A549 (cell line): ENCODE data around the gene CAT. TPM values are rescaled to one million over a fixed set of nuclear protein-coding genes. Genes with fewer than 3 reads are reported as not detected.

Source experiments
- ATAC-seq, 2 experiments: fragments of 200-7000 bp in 1 of 2; fragments of >200 bp in 1 of 2; cut with Nextera tagmentation in 1 of 2; cut with Tn5 transposase in 1 of 2; 3 replicates each; pipeline versions ENCODE4 v1.8.0 to v1.9.1; 2018 to 2020; ENCODE audit warnings: mild to moderate bottlenecking in 1 of 2, moderate library complexity in 1 of 2
- CTCF ChIA-PET: fragments of 300-600 bp; sonication (Branson Sonifier 250); formaldehyde crosslinking; extraction: SDS; loops from one replicate; lab custom pipeline; 2021; ENCODE audit warnings: antibody characterized with exemption, inconsistent platforms; lab: Yijun Ruan, JAX
- POLR2A ChIA-PET: fragments of 350-600 bp; formaldehyde crosslinking; extraction: SDS; loops from one replicate; lab custom pipeline; 2021; ENCODE audit warnings: antibody characterized with exemption, inconsistent platforms; lab: Yijun Ruan, JAX
- DNase-seq, 2 experiments: peaks; one replicate each; pipeline versions ENCODE4 v3.0.0 to v3.0.0-alpha.2; 2011 to 2016; ENCODE audit warnings: low read depth in 1 of 2, low spot score in 1 of 2
- FAIRE-seq: peaks from 2 replicates; lab custom pipeline; 2011; peaks lifted over from hg19 to GRCh38; lab: Jason Lieb, UNC
- H3K27ac ChIP-seq, 2 experiments: fragments of >200 bp; sonication (Bioruptor Twin); formaldehyde crosslinking; 3 replicates each; pipeline ENCODE4 v1.5.1; 2016 to 2017
- H3K4me1 ChIP-seq: fragments of >200 bp; sonication (Bioruptor Twin); formaldehyde crosslinking; 3 replicates; pipeline ENCODE4 v1.6.1; 2016
- H3K4me2 ChIP-seq: fragments of >200 bp; sonication (Bioruptor Twin); formaldehyde crosslinking; 3 replicates; pipeline ENCODE4 v1.6.1; 2016
- H3K4me3 ChIP-seq: fragments of >200 bp; sonication (Bioruptor Twin); formaldehyde crosslinking; 3 replicates; pipeline ENCODE4 v1.5.1; 2016
- H3K9me3 ChIP-seq: fragments of >200 bp; sonication (Bioruptor Twin); formaldehyde crosslinking; 3 replicates; pipeline ENCODE4 v1.6.1; 2016
- GATA3 ChIP-seq: IDR thresholded peaks from 2 replicates; pipeline ENCODE4 v1.6.1; 2012; ENCODE audit warnings: borderline replicate concordance
- HDAC2 ChIP-seq: fragments of 200-600 bp; sonication (generic); IDR thresholded peaks from 2 replicates; pipeline ENCODE4 v1.6.1; 2016
- HOXA7 ChIP-seq: fragments of 250-450 bp; sonication (Bioruptor Pico); IDR thresholded peaks from 2 replicates; pipeline ENCODE4 v1.5.0; 2020; ENCODE audit warnings: mild to moderate bottlenecking, moderate library complexity
- HOXB13 ChIP-seq: fragments of 250-450 bp; sonication (Bioruptor Pico); IDR thresholded peaks from 2 replicates; pipeline ENCODE4 v1.5.0; 2020; ENCODE audit warnings: low read depth, mild to moderate bottlenecking, moderate library complexity
- JUN ChIP-seq, 2 experiments: fragments of >200 bp; sonication (Bioruptor Twin); formaldehyde crosslinking; IDR thresholded peaks; 2 replicates in 1 of 2; 3 replicates in 1 of 2; pipeline ENCODE4 v1.6.1; 2016 to 2017
- KDM1A ChIP-seq: fragments of 200-600 bp; sonication (generic); IDR thresholded peaks from 2 replicates; pipeline ENCODE4 v1.6.1; 2016; ENCODE audit warnings: low read depth, mild to moderate bottlenecking
- MYC ChIP-seq: IDR thresholded peaks from 2 replicates; pipeline ENCODE4 v1.6.1; 2012; ENCODE audit warnings: mild to moderate bottlenecking, inconsistent platforms, low read length, improper control_type of control experiment, borderline replicate concordance
- NR3C1 ChIP-seq: fragments of >200 bp; sonication (Bioruptor Twin); formaldehyde crosslinking; IDR thresholded peaks from 3 replicates; pipeline ENCODE4 v1.6.1; 2017
- POLR2A ChIP-seq: IDR thresholded peaks from 2 replicates; pipeline ENCODE4 v1.6.1; 2012; ENCODE audit warnings: mild to moderate bottlenecking, low read length
- POLR2AphosphoS2 ChIP-seq: conservative IDR thresholded peaks from 2 replicates; pipeline ENCODE4 v1.6.1; 2012; ENCODE audit warnings: low read length, improper control_type of control experiment, inconsistent platforms
- RAD21 ChIP-seq, 2 experiments: fragments of >200 bp in 1 of 2; sonication (Bioruptor Twin) in 1 of 2; formaldehyde crosslinking in 1 of 2; IDR thresholded peaks in 1 of 2; conservative IDR thresholded peaks in 1 of 2; 2 replicates in 1 of 2; 3 replicates in 1 of 2; pipeline ENCODE4 v1.6.1; 2012 to 2018; ENCODE audit warnings: inconsistent platforms in 1 of 2
- RARB ChIP-seq: fragments of 250-450 bp; sonication (Bioruptor Pico); IDR thresholded peaks from 2 replicates; pipeline ENCODE4 v1.8.0; 2021; ENCODE audit warnings: mild to moderate bottlenecking, moderate library complexity
- RFX5 ChIP-seq: fragments of 450-650 bp; IDR thresholded peaks from 2 replicates; pipeline ENCODE4 v1.7.1; 2014; ENCODE audit warnings: antibody characterized with exemption, mild to moderate bottlenecking, moderate library complexity
- RNF2 ChIP-seq: fragments of 200-600 bp; sonication (generic); IDR thresholded peaks from 2 replicates; pipeline ENCODE4 v1.6.1; 2016; ENCODE audit warnings: low read depth, mild to moderate bottlenecking, antibody characterized with exemption, moderate library complexity, borderline replicate concordance
- SREBF2 ChIP-seq: fragments of 450-650 bp; IDR thresholded peaks from 2 replicates; pipeline ENCODE4 v1.6.1; 2014; ENCODE audit warnings: mild to moderate bottlenecking, moderate library complexity
- TFCP2L1 ChIP-seq: fragments of 250-450 bp; sonication (Bioruptor Pico); IDR thresholded peaks from 2 replicates; pipeline ENCODE4 v1.5.0; 2021; ENCODE audit warnings: mild to moderate bottlenecking
- TP53 ChIP-seq: fragments of 250-450 bp; sonication (Bioruptor Pico); IDR thresholded peaks from 2 replicates; pipeline ENCODE4 v1.5.0; 2021; ENCODE audit warnings: mild to moderate bottlenecking, moderate library complexity
- ZC3H11A ChIP-seq: fragments of 450-650 bp; IDR thresholded peaks from 2 replicates; pipeline ENCODE4 v1.6.1; 2014; ENCODE audit warnings: antibody characterized with exemption, mild to moderate bottlenecking
- ZNF302 ChIP-seq: fragments of 250-450 bp; sonication (Bioruptor Pico); IDR thresholded peaks from 2 replicates; pipeline ENCODE4 v1.9.0; 2021; ENCODE audit warnings: inconsistent platforms, mild to moderate bottlenecking, moderate library complexity
- WGBS: methylation state at CpG from one replicate; pipeline ENCODE4 v1.1.6; 2017; ENCODE audit errors: missing lambda C conversion rate; 5-methylcytosine and 5-hydroxymethylcytosine counted together
- polyA plus RNA-seq, 4 experiments: library from polyadenylated mRNA; depleted of rRNA in 3 of 4; stranded (reverse); fragments of >200 nt; fragmentation: RNase III in 1 of 4; extraction: RNeasy Plus Mini Kit Qiagen cat#74134 plus additional on column Dnase treatment in 1 of 4; gene quantifications; 2 replicates in 3 of 4; 3 replicates in 1 of 4; pipeline ENCODE4 v1.2.3, GENCODE V29; 2011 to 2017
- TF ChIP-seq, protein P1 (sequence below): IDR thresholded peaks from 2 replicates; pipeline ENCODE4 v1.6.1; 2012
- TF ChIP-seq, protein P2 (sequence below): fragments of >200 bp; sonication (Bioruptor Twin); formaldehyde crosslinking; IDR thresholded peaks from 3 replicates; pipeline ENCODE4 v1.6.1; 2016
- TF ChIP-seq, protein P3 (sequence below): fragments of >200 bp; sonication (Bioruptor Twin); formaldehyde crosslinking; IDR thresholded peaks from 3 replicates; pipeline ENCODE4 v1.5.1; 2016
- TF ChIP-seq, protein P4 (sequence below): IDR thresholded peaks from 2 replicates; pipeline ENCODE4 v1.6.1; 2012

CAT gene
- polyA plus RNA-seq, 2 of the 4 experiments (the other 2 are of a cell fraction): 51.2 to 74.2 TPM

DNA sequence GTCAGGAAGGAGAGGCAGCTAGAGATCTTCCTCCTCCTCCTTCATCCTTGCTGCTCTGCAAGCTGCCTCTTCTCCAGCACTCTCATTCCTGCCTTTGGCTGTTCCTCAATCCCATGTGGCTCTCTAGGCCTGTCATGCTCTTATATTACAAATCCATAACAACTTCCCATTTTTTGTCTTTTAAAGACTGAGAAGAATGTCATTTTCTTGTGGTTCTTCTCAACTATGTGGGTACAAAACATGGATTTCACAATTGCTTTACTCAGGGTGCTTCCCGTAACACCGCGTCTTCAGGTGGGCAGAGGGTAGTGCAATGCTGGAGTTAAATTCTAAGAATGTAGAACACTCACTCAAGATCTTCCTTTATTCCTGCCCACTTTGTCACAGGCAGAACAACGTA lies 6.8 kb upstream of the CAT start:
- H3K4me1 ChIP-seq: peaks cover 20% of the 10 kb centered on the region
- POLR2A ChIA-PET: no interaction called here
- FAIRE-seq (no peak), DNase-seq (no peak), ATAC-seq (no peak)
- CTCF ChIA-PET: interaction anchor here (1.4 kb wide), 2 partner anchors 9 to 258 kb away, joined by 4 read pairs; no protein-coding TSS in a partner anchor
- H3K27ac ChIP-seq: peak overlapping the region in 1 of 2 experiments; percentile 46; a peak in 2 of 6 replicates
- no peak overlapping the region for H3K4me3 ChIP-seq
- no peaks in the 10 kb centered on the region for H3K9me3 ChIP-seq
- no peak overlapping the region for H3K4me2 ChIP-seq
- TF ChIP-seq TP53 (CRISPR knock-in tag) (no peak), HDAC2 (no peak), ZC3H11A (no peak), RAD21 (conservative IDR thresholded peaks at IDR 0.05 in 1 of 2, IDR thresholded peaks at IDR 0.05 in 1 of 2) (no peak), POLR2A (no peak), KDM1A (no peak), HOXA7 (no peak), RFX5 (no peak), JUN (IDR thresholded peaks at IDR 0.05) (no peak), MYC (no peak), RARB (no peak), ZNF302 (no peak), SREBF2 (no peak)
- TF ChIP-seq, protein P1, sequence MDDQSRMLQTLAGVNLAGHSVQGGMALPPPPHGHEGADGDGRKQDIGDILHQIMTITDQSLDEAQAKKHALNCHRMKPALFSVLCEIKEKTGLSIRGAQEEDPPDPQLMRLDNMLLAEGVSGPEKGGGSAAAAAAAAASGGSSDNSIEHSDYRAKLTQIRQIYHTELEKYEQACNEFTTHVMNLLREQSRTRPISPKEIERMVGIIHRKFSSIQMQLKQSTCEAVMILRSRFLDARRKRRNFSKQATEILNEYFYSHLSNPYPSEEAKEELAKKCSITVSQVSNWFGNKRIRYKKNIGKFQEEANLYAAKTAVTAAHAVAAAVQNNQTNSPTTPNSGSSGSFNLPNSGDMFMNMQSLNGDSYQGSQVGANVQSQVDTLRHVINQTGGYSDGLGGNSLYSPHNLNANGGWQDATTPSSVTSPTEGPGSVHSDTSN: no peak
- TF ChIP-seq, protein P2, sequence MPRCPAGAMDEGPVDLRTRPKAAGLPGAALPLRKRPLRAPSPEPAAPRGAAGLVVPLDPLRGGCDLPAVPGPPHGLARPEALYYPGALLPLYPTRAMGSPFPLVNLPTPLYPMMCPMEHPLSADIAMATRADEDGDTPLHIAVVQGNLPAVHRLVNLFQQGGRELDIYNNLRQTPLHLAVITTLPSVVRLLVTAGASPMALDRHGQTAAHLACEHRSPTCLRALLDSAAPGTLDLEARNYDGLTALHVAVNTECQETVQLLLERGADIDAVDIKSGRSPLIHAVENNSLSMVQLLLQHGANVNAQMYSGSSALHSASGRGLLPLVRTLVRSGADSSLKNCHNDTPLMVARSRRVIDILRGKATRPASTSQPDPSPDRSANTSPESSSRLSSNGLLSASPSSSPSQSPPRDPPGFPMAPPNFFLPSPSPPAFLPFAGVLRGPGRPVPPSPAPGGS: no peak
- TF ChIP-seq, protein P3, sequence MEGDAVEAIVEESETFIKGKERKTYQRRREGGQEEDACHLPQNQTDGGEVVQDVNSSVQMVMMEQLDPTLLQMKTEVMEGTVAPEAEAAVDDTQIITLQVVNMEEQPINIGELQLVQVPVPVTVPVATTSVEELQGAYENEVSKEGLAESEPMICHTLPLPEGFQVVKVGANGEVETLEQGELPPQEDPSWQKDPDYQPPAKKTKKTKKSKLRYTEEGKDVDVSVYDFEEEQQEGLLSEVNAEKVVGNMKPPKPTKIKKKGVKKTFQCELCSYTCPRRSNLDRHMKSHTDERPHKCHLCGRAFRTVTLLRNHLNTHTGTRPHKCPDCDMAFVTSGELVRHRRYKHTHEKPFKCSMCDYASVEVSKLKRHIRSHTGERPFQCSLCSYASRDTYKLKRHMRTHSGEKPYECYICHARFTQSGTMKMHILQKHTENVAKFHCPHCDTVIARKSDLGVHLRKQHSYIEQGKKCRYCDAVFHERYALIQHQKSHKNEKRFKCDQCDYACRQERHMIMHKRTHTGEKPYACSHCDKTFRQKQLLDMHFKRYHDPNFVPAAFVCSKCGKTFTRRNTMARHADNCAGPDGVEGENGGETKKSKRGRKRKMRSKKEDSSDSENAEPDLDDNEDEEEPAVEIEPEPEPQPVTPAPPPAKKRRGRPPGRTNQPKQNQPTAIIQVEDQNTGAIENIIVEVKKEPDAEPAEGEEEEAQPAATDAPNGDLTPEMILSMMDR: no peak
- 93% methylated on average over 4 of the region's 4 CpGs for WGBS

DNA sequence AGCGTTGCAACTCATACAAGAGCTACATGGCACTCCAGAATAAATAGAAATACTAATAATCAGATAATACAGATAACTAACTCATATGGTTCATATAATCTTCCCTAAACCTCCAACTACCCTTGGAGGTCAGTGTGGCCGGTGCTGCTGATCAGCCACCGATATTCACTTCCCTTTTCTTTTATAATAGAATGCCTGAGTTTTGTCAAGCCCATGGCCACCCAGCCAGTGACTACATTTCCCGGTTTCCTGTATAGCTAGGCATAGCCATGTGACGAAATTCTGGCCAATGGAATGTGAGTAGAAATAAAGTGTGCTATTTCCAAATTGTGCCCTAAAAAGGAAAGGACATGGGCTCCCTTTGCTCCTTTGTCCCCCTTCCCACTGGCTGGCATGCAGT lies 5.9 kb upstream of the CAT start:
- TF ChIP-seq POLR2A (no peak), POLR2AphosphoS2 (no peak), NR3C1 (no peak), GATA3 (no peak), TFCP2L1 (no peak), HOXB13 (CRISPR knock-in tag) (no peak), HDAC2 (no peak), JUN (IDR thresholded peaks at IDR 0.05) (no peak), RNF2 (no peak)
- TF ChIP-seq, protein P1: no peak
- TF ChIP-seq, protein P4, sequence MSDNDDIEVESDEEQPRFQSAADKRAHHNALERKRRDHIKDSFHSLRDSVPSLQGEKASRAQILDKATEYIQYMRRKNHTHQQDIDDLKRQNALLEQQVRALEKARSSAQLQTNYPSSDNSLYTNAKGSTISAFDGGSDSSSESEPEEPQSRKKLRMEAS: no peak
- Histone ChIP-seq H3K4me3 (no peak overlapping the region), H3K4me2 (no peak overlapping the region), H3K9me3 (no peaks in the 10 kb centered on the region), H3K4me1 (peaks cover 18% of the 10 kb centered on the region), H3K27ac (no peak overlapping the region)
- no peak for ATAC-seq
- 66% methylated on average over 5 of the region's 5 CpGs for WGBS
- no peak for FAIRE-seq
- CTCF ChIA-PET: interaction anchor here (1.0 to 1.5 kb wide), 3 partner anchors 11 to 67 kb away, joined by 4 to 6 read pairs (median 5); no protein-coding TSS in a partner anchor
- POLR2A ChIA-PET: no interaction called here
- DNase-seq: no peak
